GM12891 (cell line): ENCODE results near the gene BCL6B.

Experiments
- DNase-seq: peaks from one replicate; pipeline ENCODE4 v3.0.0; 2011; ENCODE audit warnings: low spot score; ENCODE audit not compliant: insufficient read length
- FAIRE-seq: peaks from 2 replicates; lab custom pipeline; 2011; peaks lifted over from hg19 to GRCh38; lab: Jason Lieb, UNC
- PAX5 ChIP-seq: IDR thresholded peaks from 2 replicates; pipeline ENCODE4 v1.6.1; 2011; ENCODE audit warnings: low read length, moderate library complexity, mild to moderate bottlenecking; ENCODE audit not compliant: insufficient read depth, severe bottlenecking
- POLR2A ChIP-seq: IDR thresholded peaks from 2 replicates; pipeline ENCODE4 v1.6.1; 2011; ENCODE audit warnings: low read depth, low read length, control low read depth
- POLR2AphosphoS5 ChIP-seq: IDR thresholded peaks from 2 replicates; pipeline ENCODE4 v1.6.1; 2011; ENCODE audit warnings: low read depth, low read length, control low read depth
- POU2F2 ChIP-seq: IDR thresholded peaks from 2 replicates; pipeline ENCODE4 v1.6.1; 2011; ENCODE audit warnings: low read depth, mild to moderate bottlenecking, control low read depth, low read length, moderate library complexity
- SPI1 ChIP-seq: IDR thresholded peaks from 2 replicates; pipeline ENCODE4 v1.6.1; 2011; ENCODE audit warnings: low read depth, low read length, control low read depth
- TAF1 ChIP-seq: IDR thresholded peaks from 2 replicates; pipeline ENCODE4 v1.6.1; 2011; ENCODE audit warnings: low read depth, low read length, control low read depth

Gene BCL6B

GRCh38 chr17:6995500-6996255 is 27.2 kb upstream of the BCL6B start, which contains the start of gene ALOX12:
Gene ALOX12 (plus strand): TSS chr17:6996049. CDS start chr17:6996118, 69 bp downstream.
- FAIRE-seq (no peak), DNase-seq (no peak)
- TF ChIP-seq POU2F2, result no peak
- no peak for TF ChIP-seq POLR2AphosphoS5
- TF ChIP-seq SPI1, result no peak
- no peak for TF ChIP-seq PAX5
- no peak for TF ChIP-seq POLR2A
- TF ChIP-seq TAF1, result no peak

- FAIRE-seq, result no peak
- no peak for DNase-seq
Measured at GRCh38 chr17:6996256-6997011, 26.4 kb upstream of the BCL6B start.

DNA sequence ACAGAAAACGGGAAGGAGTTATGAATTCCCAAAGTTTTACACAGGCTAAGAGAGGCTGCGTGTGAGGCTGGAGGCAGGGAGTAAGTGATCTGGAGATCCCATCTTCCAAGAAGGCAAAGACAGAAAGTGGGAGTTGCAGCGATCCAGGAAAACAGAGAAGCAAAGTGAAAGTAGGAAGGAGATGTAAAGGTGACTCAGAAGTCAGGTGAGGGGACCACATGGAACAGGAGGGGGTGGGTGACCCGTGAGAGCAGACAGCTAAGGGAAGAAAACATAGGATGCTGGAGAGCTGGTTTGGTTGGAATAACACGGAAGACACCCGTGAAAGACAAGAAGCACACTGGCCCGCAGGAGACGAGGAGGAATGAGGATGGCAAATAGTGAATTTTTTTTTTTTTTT is 25.7 kb upstream of the BCL6B start:
- no peak for TF ChIP-seq SPI1
- no peak for TF ChIP-seq PAX5
- no peak for TF ChIP-seq POU2F2
- TF ChIP-seq TAF1, result no peak
- TF ChIP-seq POLR2AphosphoS5, result no peak
- no peak for TF ChIP-seq POLR2A
- DNase-seq (no peak), FAIRE-seq (no peak)

More at GRCh38 chr17:6996256-6997011, 26.4 kb upstream of the BCL6B start:
- TF ChIP-seq PAX5 (no peak), POLR2A (no peak), TAF1 (no peak), SPI1 (no peak), POU2F2 (no peak), POLR2AphosphoS5 (no peak)

- no peak for TF ChIP-seq SPI1
- no peak for TF ChIP-seq POU2F2
- TF ChIP-seq TAF1, result no peak
- TF ChIP-seq POLR2AphosphoS5, result no peak
- no peak for TF ChIP-seq POLR2A
- TF ChIP-seq PAX5, result no peak
- FAIRE-seq (no peak), DNase-seq (no peak)
Measured at GRCh38 chr17:6998855-6999508, 23.9 kb upstream of the BCL6B start.

DNA sequence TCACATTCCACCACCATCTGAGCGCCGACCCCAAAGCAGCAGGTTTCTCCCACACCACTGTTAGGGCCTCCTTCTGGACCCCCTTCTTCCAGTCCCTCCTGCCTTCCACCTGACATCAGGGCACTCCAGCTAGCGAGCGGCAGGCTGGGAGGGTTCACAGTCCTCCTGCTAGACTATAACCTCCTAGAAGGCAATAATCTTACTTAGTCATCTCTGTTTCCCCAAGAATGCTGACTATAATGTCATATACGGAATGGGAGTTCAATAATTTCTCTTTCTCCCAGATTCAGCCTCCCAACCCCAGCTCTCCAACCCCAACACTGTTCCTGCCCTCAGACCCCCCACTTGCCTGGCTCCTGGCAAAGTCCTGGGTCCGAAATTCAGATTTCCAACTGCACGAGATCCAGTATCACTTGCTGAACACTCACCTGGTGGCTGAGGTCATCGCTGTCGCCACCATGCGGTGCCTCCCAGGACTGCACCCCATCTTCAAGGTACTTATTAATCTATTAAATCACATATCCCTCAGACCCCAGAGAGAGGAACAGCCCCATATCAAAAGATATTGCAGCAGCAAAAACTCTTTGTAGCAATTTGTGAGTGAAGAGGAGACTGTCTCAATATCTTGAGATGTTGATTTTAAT is 21.4 kb upstream of the BCL6B start:
- TF ChIP-seq POLR2AphosphoS5, result no peak
- TF ChIP-seq TAF1, result no peak
- no peak for TF ChIP-seq PAX5
- no peak for TF ChIP-seq POLR2A
- TF ChIP-seq SPI1, result no peak
- TF ChIP-seq POU2F2, result no peak
- FAIRE-seq, result no peak
- DNase-seq, result no peak

- TF ChIP-seq POLR2A, result no peak
- TF ChIP-seq TAF1, result no peak
- no peak for TF ChIP-seq PAX5
- no peak for TF ChIP-seq POLR2AphosphoS5
- TF ChIP-seq SPI1, result no peak
- TF ChIP-seq POU2F2, result no peak
- no peak for FAIRE-seq
- no peak for DNase-seq
Measured at GRCh38 chr17:7002288-7003047, 20.4 kb upstream of the BCL6B start.

GRCh38 chr17:7003745-7004144 is 19.1 kb upstream of the BCL6B start:
- peak; percentile 71 for FAIRE-seq
- DNase-seq, result no peak
- TF ChIP-seq SPI1 (no peak), POU2F2 (no peak), PAX5 (no peak), POLR2AphosphoS5 (no peak), POLR2A (no peak), TAF1 (no peak)
